Measurements from ENCODE around the gene ANKRD12.
"Not testable (repeated sequence)": the region's sequence is repeated elsewhere in the genome, so short reads cannot be mapped to it uniquely, and the experiment has no call there.

ANKRD12 gene

GRCh38 chr18:9147440-9148202 is 11.0 kb downstream of the ANKRD12 start:
- DNase-seq, result peak; percentile 51

GRCh38 chr18:9148203-9148552 is 11.6 kb downstream of the ANKRD12 start:
- DNase-seq, result no peak

- DNase-seq, result no peak
These were observed 13.5 kb downstream of the ANKRD12 start for GRCh38 chr18:9150121-9150520.

GRCh38 chr18:9153256-9153655 is 16.7 kb downstream of the ANKRD12 start:
- DNase-seq, result no peak

- no peak for DNase-seq
These were observed 20.1 kb downstream of the ANKRD12 start for GRCh38 chr18:9156604-9157249.

- DNase-seq, result no peak
These were observed 21.2 kb downstream of the ANKRD12 start for GRCh38 chr18:9157806-9158205.

GRCh38 chr18:9160014-9160413 is 23.4 kb downstream of the ANKRD12 start:
- no peak for DNase-seq

GRCh38 chr18:9162663-9163062 is 26.1 kb downstream of the ANKRD12 start:
- DNase-seq, result not testable (repeated sequence)

- DNase-seq, result not testable (repeated sequence)
These were observed 27.6 kb downstream of the ANKRD12 start for GRCh38 chr18:9164149-9164548.

GRCh38 chr18:9165883-9166282 is 29.3 kb downstream of the ANKRD12 start:
- DNase-seq, result not testable (repeated sequence)

GRCh38 chr18:9169515-9169914 is 32.9 kb downstream of the ANKRD12 start:
- DNase-seq, result not testable (repeated sequence)

- not testable (repeated sequence) for DNase-seq
These were observed 35.3 kb downstream of the ANKRD12 start for GRCh38 chr18:9171919-9172318.

GRCh38 chr18:9172506-9173127 is 36.0 kb downstream of the ANKRD12 start:
- DNase-seq, result no peak

- DNase-seq, result no peak
These were observed 37.2 kb downstream of the ANKRD12 start for GRCh38 chr18:9173770-9174233.

- DNase-seq, result no peak
These were observed 37.7 kb downstream of the ANKRD12 start for GRCh38 chr18:9174302-9174701.

- no peak for DNase-seq
These were observed 38.5 kb downstream of the ANKRD12 start for GRCh38 chr18:9175115-9175514.

GRCh38 chr18:9177031-9177430 is 40.5 kb downstream of the ANKRD12 start:
- DNase-seq, result no peak

- DNase-seq, result no peak
These were observed 40.9 kb downstream of the ANKRD12 start for GRCh38 chr18:9177466-9177865.

- no peak for DNase-seq
These were observed 42.0 kb downstream of the ANKRD12 start for GRCh38 chr18:9178557-9178956.

- no peak for DNase-seq
These were observed 44.7 kb downstream of the ANKRD12 start for GRCh38 chr18:9181275-9181674.

GRCh38 chr18:9182852-9183399 is 46.3 kb downstream of the ANKRD12 start:
- no peak for DNase-seq

- DNase-seq, result no peak
These were observed 48.5 kb downstream of the ANKRD12 start for GRCh38 chr18:9184998-9185613.
